Stimulated activated CD4-positive, alpha-beta T cell treated with anti-CD3 and anti-CD28 coated beads, Interleukin-2, amount 100 ng/mL, for 48 hours (primary cell): Measurements from ENCODE around the gene RRAGD.

Source experiments
- DNase-seq, 2 donors: peaks; one replicate each; pipeline ENCODE4 v3.0.0-alpha.2; 2020

RRAGD gene

GRCh38 chr6:89412071-89413005 is at the start of gene RRAGD:
Gene RRAGD (minus strand): TSS chr6:89412273. CDS start chr6:89411993, 280 bp downstream.
- DNase-seq = peak; percentile 30 to 43

GRCh38 chr6:89460713-89461112 is 48.6 kb upstream of the RRAGD start:
- DNase-seq = no peak

GRCh38 chr6:89459501-89459900 is 47.4 kb upstream of the RRAGD start:
- DNase-seq = no peak

GRCh38 chr6:89458704-89459103 is 46.6 kb upstream of the RRAGD start:
- no peak for DNase-seq

- no peak for DNase-seq
Measured at GRCh38 chr6:89454300-89454699, 42.2 kb upstream of the RRAGD start.

GRCh38 chr6:89452281-89452680 is 40.2 kb upstream of the RRAGD start:
- DNase-seq = no peak

- no peak for DNase-seq
Measured at GRCh38 chr6:89449193-89449592, 37.1 kb upstream of the RRAGD start.

GRCh38 chr6:89443658-89444057 is 31.6 kb upstream of the RRAGD start:
- DNase-seq = no peak

- no peak for DNase-seq
Measured at GRCh38 chr6:89440200-89440599, 28.1 kb upstream of the RRAGD start.

- DNase-seq = no peak
Measured at GRCh38 chr6:89439014-89439413, 26.9 kb upstream of the RRAGD start.

GRCh38 chr6:89438248-89438647 is 26.2 kb upstream of the RRAGD start:
- DNase-seq = no peak

GRCh38 chr6:89436226-89436625 is 24.2 kb upstream of the RRAGD start:
- DNase-seq = no peak

- no peak for DNase-seq
Measured at GRCh38 chr6:89434954-89435353, 22.9 kb upstream of the RRAGD start.

- DNase-seq = no peak
Measured at GRCh38 chr6:89434150-89434499, 22.1 kb upstream of the RRAGD start.

GRCh38 chr6:89433252-89434149 is 21.4 kb upstream of the RRAGD start:
- DNase-seq = peak in 1 of 2 donors; percentile 15

GRCh38 chr6:89432875-89433251 is 20.8 kb upstream of the RRAGD start, which contains the start of gene ANKRD6:
Gene ANKRD6 (plus strand): TSS chr6:89433152. CDS start chr6:89566977, 133,825 bp downstream.
- peak; percentile 83 to 93 for DNase-seq

GRCh38 chr6:89430201-89430962 is 18.3 kb upstream of the RRAGD start:
- DNase-seq = no peak

- DNase-seq = no peak
Measured at GRCh38 chr6:89416796-89417195, 4.7 kb upstream of the RRAGD start.

GRCh38 chr6:89415185-89415584 is 3.1 kb upstream of the RRAGD start:
- DNase-seq = no peak

- DNase-seq = no peak
Measured at GRCh38 chr6:89414215-89414614, 2.1 kb upstream of the RRAGD start.

- no peak for DNase-seq
Measured at GRCh38 chr6:89413006-89413400, 930 bp upstream of the RRAGD start.

GRCh38 chr6:89411145-89412070 is 665 bp downstream of the RRAGD start:
- peak; percentile 8 to 33 for DNase-seq
